ENCODE measurements around the gene AQP2.
A peak's percentile ranks its signal among the peaks of the same experiment; 100 is the strongest.
"Not testable (repeated sequence)": the region's sequence is repeated elsewhere in the genome, so short reads cannot be mapped to it uniquely, and the experiment has no call there.

The AQP2 gene

DNA sequence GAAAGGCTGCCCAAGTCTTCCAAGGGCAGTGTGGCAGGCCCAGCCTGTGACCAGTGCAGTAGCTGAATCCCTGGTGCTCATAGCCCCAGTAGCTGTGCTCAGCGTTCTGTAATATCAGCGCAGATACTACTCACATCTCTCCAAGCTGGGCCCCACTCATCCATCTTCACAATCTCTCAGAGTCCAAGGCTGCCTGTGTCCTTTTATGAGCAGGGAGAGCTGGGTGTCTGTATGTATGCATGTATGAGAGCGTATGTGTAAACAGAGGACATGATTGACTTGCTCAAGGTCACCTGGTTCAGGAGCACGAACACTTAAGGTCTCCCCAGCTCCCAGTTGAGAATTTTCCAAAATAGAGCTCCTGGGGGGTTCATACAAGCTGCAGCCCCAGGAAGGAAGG, 27.6 kb downstream of the AQP2 start:
- no peaks in the 10 kb centered on the region for H3K36me3 ChIP-seq (ENCODE audit: control insufficient read depth, insufficient read depth, low read length, severe bottlenecking)
- H3K9ac ChIP-seq (ENCODE audit: low read length): no peak overlapping the region
- peaks cover 7% of the 10 kb centered on the region for H3K27me3 ChIP-seq (replicated peaks; ENCODE audit: control insufficient read depth, insufficient read depth, low read length)
- no peaks in the 10 kb centered on the region for H3K9me3 ChIP-seq (ENCODE audit: control insufficient read depth, low read length)
- no peak for DNase-seq (ENCODE audit: low read depth)
- peaks cover 4% of the 10 kb centered on the region for H3K4me1 ChIP-seq (ENCODE audit: control insufficient read depth, insufficient read depth, low read length)
- no peak overlapping the region for H3K4me3 ChIP-seq (ENCODE audit: low read length)

DNA sequence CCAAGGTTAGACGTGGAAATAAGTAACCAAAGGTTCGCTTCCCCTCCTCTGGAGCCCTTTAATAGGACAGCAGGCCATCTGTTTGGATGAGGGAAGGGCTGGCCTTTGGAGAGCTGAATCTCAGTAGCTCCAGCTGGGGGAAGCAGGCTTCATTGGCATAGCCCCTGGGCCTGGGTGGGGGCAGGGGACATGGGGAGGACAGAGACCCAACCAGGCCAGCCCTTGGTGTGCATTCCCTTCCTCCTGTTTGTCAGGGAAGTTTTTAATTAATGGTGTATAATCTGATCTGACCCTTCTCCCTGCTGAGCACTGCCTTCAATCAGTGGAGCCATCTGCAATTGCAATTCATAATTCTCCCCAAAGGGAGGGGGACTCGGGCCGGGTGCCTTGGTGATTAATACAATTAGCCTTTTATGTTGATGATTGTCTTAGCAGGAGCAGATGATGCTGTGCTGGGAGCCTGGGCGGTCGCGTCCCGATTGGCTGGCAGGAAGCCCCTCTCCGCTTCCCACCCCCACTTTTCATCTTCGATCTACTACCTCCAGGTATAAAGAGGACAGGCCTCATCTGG, 28.6 kb downstream of the AQP2 start:
- H3K27me3 ChIP-seq (replicated peaks; ENCODE audit: control insufficient read depth, insufficient read depth, low read length): peaks cover 7% of the 10 kb centered on the region
- H3K36me3 ChIP-seq (ENCODE audit: control insufficient read depth, insufficient read depth, low read length, severe bottlenecking): no peaks in the 10 kb centered on the region
- no peak for DNase-seq (ENCODE audit: low read depth)
- no peak overlapping the region for H3K9ac ChIP-seq (ENCODE audit: low read length)
- peaks cover 11% of the 10 kb centered on the region for H3K4me1 ChIP-seq (ENCODE audit: control insufficient read depth, insufficient read depth, low read length)
- H3K9me3 ChIP-seq (ENCODE audit: control insufficient read depth, low read length): no peaks in the 10 kb centered on the region
- no peak overlapping the region for H3K4me3 ChIP-seq (ENCODE audit: low read length)

DNA sequence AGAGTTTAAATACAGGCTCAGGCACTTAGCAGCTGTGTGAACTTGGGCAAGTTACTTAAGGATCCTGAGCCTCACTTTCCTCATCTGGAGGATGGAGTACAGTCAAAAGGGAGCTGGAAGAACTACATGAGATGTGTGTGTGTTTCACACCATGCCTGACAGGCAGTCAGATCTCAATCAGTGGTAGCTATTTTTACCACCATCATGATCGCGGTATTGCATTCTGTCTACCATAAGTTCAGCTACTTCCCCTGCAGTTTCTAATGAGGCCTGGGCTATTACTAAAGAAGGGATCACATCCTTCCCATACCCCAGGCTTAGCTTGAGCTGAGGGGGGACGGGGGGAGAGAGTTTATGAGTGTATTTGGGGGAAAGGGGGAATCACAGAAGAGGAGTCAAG, 29.3 kb downstream of the AQP2 start:
- no peaks in the 10 kb centered on the region for H3K36me3 ChIP-seq (ENCODE audit: control insufficient read depth, insufficient read depth, low read length, severe bottlenecking)
- DNase-seq (ENCODE audit: low read depth): no peak
- peaks cover 11% of the 10 kb centered on the region for H3K4me1 ChIP-seq (ENCODE audit: control insufficient read depth, insufficient read depth, low read length)
- no peaks in the 10 kb centered on the region for H3K9me3 ChIP-seq (ENCODE audit: control insufficient read depth, low read length)
- H3K4me3 ChIP-seq (ENCODE audit: low read length): no peak overlapping the region
- H3K27me3 ChIP-seq (replicated peaks; ENCODE audit: control insufficient read depth, insufficient read depth, low read length): peaks cover 7% of the 10 kb centered on the region
- no peak overlapping the region for H3K9ac ChIP-seq (ENCODE audit: low read length)

DNA sequence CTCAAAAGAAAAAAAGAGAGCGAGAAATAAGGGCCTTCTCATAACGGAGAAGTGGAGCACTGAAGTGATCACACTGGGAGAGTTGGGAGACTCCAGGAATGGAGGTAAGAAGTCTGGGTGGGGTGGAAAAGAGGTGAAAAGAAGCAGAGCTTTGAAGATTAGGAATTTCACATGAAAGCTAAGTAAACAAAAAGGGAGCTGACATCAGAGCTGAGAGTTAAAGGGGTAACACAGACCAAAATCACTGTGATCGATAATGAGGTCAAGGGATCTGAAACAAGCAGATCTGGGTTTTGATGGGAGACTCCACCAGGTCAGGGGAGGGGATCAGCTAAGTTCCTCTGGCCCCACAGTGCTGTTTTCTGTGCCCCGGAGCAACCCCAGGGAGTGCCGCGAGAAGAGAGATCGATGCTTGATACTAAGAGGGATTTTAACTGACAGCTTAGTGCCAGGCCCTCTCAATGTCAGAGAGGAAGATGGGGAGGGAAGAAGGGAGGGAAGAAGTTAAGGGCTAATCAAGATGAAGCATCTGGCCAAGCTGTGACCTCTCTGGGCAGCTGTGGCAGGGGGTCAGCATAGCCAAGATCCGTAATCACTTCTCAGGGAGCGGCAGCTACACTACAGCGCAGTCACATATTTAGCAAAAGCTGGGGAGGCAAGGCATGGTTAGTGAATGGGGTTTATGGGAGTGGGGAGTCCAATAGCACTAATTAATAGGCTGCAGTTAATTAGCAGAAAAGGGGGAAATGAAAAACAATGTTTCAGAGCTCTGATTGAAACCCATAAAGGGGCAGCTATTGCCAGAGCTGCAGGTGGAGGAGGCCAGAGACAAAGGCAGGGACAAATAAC, 30.2 kb downstream of the AQP2 start:
- Histone ChIP-seq H3K27me3 (replicated peaks; ENCODE audit: control insufficient read depth, insufficient read depth, low read length) (peaks cover 3% of the 10 kb centered on the region), H3K4me1 (ENCODE audit: control insufficient read depth, insufficient read depth, low read length) (peaks cover 10% of the 10 kb centered on the region), H3K9me3 (ENCODE audit: control insufficient read depth, low read length) (no peaks in the 10 kb centered on the region), H3K36me3 (ENCODE audit: control insufficient read depth, insufficient read depth, low read length, severe bottlenecking) (no peaks in the 10 kb centered on the region), H3K9ac (ENCODE audit: low read length) (no peak overlapping the region), H3K4me3 (ENCODE audit: low read length) (no peak overlapping the region)
- no peak for DNase-seq (ENCODE audit: low read depth)

DNA sequence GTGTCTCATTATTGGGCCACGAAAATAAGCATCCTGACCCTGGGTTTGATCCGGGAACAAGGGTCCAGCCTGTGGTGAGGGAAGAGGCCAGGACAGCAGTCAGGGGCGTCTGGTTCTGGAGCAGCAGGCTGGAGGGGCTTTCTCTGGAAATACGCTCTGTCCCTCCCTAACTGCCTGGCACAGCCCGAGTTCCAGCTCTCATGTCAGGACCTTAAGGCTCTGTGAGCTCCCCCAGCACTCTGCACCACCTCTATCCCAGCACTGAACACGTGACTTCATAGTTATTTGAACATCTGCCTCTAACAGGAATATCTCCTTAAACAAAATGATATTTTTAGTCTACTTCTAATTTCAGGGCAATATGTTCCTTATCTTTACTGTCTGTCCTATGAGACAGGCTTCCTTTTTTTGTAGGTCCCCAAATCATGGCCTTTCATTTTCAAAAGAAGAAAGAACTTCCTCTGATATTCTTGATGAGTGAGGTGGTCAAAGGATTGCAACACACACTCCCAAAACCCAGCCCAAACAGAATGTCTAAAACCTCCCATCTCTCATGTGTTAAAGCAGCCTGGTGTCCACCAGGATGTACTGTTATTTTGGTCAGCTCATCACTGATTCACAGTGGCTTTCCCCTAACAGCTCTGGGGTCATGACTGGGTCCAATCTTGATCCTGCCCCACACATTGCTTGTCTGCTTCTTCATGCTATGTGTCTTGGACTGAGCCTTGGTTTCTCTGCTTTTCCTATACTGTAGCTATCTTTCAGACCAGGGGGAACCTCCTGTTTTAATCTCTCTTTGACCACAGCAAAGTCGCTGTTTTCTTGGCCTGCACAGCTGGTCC, 31.9 kb downstream of the AQP2 start:
- DNase-seq (ENCODE audit: low read depth): peak; percentile 25
- H3K9ac ChIP-seq (ENCODE audit: low read length): no peak overlapping the region
- H3K9me3 ChIP-seq (ENCODE audit: control insufficient read depth, low read length): no peaks in the 10 kb centered on the region
- no peaks in the 10 kb centered on the region for H3K27me3 ChIP-seq (replicated peaks; ENCODE audit: control insufficient read depth, insufficient read depth, low read length)
- no peaks in the 10 kb centered on the region for H3K36me3 ChIP-seq (ENCODE audit: control insufficient read depth, insufficient read depth, low read length, severe bottlenecking)
- H3K4me3 ChIP-seq (ENCODE audit: low read length): no peak overlapping the region
- peaks cover 10% of the 10 kb centered on the region for H3K4me1 ChIP-seq (ENCODE audit: control insufficient read depth, insufficient read depth, low read length)

DNA sequence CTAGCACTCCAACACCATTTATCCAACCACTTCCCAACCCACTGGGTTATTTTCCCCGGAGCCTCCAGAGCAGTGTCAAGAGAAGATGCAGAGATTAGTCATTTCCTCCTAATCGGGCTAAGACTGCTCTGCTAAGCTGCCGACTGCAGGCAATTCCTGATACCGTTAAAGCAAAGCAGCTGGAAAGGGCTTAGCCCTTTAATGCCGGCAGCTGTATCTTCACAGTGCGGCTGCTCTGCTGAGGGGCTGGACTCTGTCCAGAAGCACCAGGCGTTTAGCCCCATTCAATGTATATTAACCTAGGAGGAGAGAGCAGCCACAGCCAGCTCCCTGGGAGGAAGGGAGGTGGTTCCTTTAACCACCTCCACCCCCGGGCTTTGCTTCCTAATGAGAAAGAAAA, 33.4 kb downstream of the AQP2 start:
- Histone ChIP-seq H3K36me3 (ENCODE audit: control insufficient read depth, insufficient read depth, low read length, severe bottlenecking) (no peaks in the 10 kb centered on the region), H3K4me3 (ENCODE audit: low read length) (peak overlapping the region; percentile 58), H3K27me3 (replicated peaks; ENCODE audit: control insufficient read depth, insufficient read depth, low read length) (no peaks in the 10 kb centered on the region), H3K9ac (ENCODE audit: low read length) (peak overlapping the region; percentile 47), H3K4me1 (ENCODE audit: control insufficient read depth, insufficient read depth, low read length) (peaks cover 10% of the 10 kb centered on the region), H3K9me3 (ENCODE audit: control insufficient read depth, low read length) (no peaks in the 10 kb centered on the region)
- peak; percentile 84 for DNase-seq (ENCODE audit: low read depth)

DNA sequence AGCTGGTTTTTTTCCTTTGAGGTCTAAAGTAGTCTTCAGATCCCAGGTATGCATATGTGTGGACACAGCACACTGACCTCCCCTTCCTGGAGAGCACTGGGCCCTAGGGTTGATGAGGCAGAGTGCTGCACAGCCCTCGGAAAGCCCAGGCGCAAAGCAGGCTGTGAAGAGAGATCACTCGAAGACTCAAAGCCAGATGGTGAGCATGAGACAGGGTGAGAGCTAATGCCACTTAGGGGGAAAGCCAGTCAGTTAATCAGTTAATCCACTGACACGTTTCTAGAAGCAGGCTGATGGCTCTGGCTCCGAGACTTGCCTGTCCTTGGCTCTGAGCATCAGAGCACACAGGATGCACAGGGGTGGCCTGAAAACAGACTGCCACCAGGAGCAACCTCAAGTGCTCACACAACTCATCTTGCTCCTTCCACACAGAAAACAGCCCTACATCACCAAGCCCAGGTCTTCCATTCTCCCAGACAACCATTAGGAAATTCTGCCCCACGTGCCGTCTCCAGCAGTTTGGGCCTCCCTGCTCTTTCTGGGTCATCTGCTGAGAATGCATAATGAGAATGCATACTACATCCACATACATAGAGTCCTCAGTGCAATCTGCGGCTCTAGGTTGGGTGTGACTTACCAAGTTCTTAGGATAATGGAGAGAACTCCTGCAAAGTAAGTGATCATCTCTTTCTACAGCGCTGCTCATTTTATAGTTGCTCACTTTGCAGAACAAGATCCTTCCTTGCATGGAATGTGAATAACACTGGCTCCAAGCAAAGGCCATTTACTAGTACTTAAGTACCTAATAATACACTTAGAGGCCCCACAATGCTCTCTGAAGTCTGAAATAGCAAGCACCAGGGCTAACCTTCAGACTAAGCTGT, 34.2 kb downstream of the AQP2 start:
- Histone ChIP-seq H3K36me3 (ENCODE audit: control insufficient read depth, insufficient read depth, low read length, severe bottlenecking) (no peaks in the 10 kb centered on the region), H3K4me1 (ENCODE audit: control insufficient read depth, insufficient read depth, low read length) (peaks cover 11% of the 10 kb centered on the region), H3K9me3 (ENCODE audit: control insufficient read depth, low read length) (no peaks in the 10 kb centered on the region), H3K4me3 (ENCODE audit: low read length) (no peak overlapping the region), H3K27me3 (replicated peaks; ENCODE audit: control insufficient read depth, insufficient read depth, low read length) (no peaks in the 10 kb centered on the region), H3K9ac (ENCODE audit: low read length) (no peak overlapping the region)
- DNase-seq (ENCODE audit: low read depth): no peak

DNA sequence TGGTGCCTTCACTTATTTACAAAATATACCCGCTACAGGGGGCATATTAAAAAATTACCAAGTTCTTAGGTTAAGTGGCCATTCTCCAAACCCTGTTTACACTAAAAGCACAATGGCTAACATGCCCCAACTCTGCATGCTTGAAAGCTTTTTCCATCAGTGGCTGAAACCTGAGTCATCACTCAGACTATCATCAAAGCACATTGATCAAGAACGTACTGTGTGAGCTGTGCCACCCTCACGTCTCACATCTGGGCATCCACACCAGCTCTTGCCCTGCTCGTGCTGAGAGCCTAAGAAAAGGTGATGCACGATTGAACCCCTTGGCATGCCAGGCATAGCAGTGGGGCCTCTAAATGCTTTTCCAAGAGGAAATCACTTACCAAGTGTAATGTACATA, 35.4 kb downstream of the AQP2 start:
- no peak overlapping the region for H3K9ac ChIP-seq (ENCODE audit: low read length)
- H3K9me3 ChIP-seq (ENCODE audit: control insufficient read depth, low read length): no peaks in the 10 kb centered on the region
- peaks cover 23% of the 10 kb centered on the region for H3K4me1 ChIP-seq (ENCODE audit: control insufficient read depth, insufficient read depth, low read length)
- H3K36me3 ChIP-seq (ENCODE audit: control insufficient read depth, insufficient read depth, low read length, severe bottlenecking): no peaks in the 10 kb centered on the region
- no peaks in the 10 kb centered on the region for H3K27me3 ChIP-seq (replicated peaks; ENCODE audit: control insufficient read depth, insufficient read depth, low read length)
- DNase-seq (ENCODE audit: low read depth): no peak
- H3K4me3 ChIP-seq (ENCODE audit: low read length): no peak overlapping the region

DNA sequence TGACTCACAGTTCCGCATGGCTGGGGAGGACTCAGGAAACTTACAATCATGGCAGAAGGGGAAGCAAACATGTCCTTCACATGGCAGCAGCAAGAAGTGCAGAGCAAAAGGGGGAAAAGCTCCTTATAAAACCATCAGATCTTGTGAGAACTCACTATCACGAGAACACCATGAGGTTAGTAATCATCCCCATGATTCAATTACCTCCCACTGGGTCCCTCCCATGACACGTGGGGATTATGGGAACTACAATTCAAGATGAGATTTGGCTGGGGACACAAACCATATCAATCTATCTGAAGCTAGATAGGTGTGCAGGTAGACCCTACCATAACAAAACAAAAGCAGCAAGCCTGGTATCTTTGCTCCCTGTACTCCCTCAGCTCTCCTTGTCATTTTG, 35.9 kb downstream of the AQP2 start:
- H3K36me3 ChIP-seq (ENCODE audit: control insufficient read depth, insufficient read depth, low read length, severe bottlenecking); DNase-seq (ENCODE audit: low read depth); H3K9ac ChIP-seq (ENCODE audit: low read length): not testable (repeated sequence)

DNA sequence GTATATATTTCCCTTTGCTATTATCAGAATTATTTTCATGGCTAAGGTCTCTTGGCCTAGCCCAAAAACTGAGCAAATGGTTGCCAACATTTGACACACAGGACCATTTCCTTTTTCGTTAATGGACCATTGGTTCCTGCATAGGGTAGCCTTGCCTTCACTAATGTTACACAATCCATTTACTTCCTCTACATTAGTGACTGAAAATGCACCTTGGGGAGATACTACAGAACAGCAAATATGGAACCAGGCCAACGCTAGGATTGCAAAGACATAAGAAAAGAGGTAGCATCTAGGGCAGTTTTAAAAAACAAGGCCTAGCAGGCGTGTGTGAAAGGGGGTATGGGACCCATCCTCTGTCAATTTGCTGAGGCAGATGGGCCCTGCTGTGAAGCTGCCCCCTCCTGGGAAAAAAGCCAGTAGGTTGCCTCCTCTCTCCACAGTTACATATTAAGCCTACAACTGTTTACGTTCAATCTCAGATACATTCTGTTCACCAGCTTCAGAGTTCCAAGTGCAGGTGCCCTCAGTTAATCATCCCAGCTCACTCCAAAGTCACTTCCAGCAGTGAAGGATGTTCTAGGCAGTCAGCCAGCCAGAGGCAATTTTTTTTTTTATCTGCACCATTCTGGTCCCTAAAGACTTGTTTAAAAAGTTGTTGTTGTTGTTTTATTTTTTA, 37.2 kb downstream of the AQP2 start:
- no peak overlapping the region for H3K4me3 ChIP-seq (ENCODE audit: low read length)
- H3K9me3 ChIP-seq (ENCODE audit: control insufficient read depth, low read length): no peaks in the 10 kb centered on the region
- DNase-seq (ENCODE audit: low read depth): no peak
- no peaks in the 10 kb centered on the region for H3K27me3 ChIP-seq (replicated peaks; ENCODE audit: control insufficient read depth, insufficient read depth, low read length)
- no peak overlapping the region for H3K9ac ChIP-seq (ENCODE audit: low read length)
- H3K4me1 ChIP-seq (ENCODE audit: control insufficient read depth, insufficient read depth, low read length): peaks cover 23% of the 10 kb centered on the region
- peaks cover 10% of the 10 kb centered on the region for H3K36me3 ChIP-seq (ENCODE audit: control insufficient read depth, insufficient read depth, low read length, severe bottlenecking)

More for the DNA sequence above, 35.9 kb downstream of the AQP2 start:
- peaks cover 23% of the 10 kb centered on the region for H3K4me1 ChIP-seq (ENCODE audit: control insufficient read depth, insufficient read depth, low read length)
- H3K9me3 ChIP-seq (ENCODE audit: control insufficient read depth, low read length); H3K4me3 ChIP-seq (ENCODE audit: low read length); H3K27me3 ChIP-seq (replicated peaks; ENCODE audit: control insufficient read depth, insufficient read depth, low read length): not testable (repeated sequence)

Measured in adipocyte (in vitro differentiated cells).